CD14-positive monocyte (primary cell): ENCODE results near the gene SOX5. TPM values are rescaled to one million over a fixed set of nuclear protein-coding genes. Genes with fewer than 3 reads are reported as not detected.

Source experiments
- DNase-seq, 3 donors: peaks; one replicate each; pipeline ENCODE4 v3.0.0-alpha.2; 2011 to 2022
- H2AFZ ChIP-seq: 2 replicates; pipeline ENCODE4 v1.6.0; 2012; ENCODE audit warnings: mild to moderate bottlenecking, low read depth, low read length, inconsistent platforms; ENCODE audit not compliant: insufficient read depth, poor library complexity, severe bottlenecking
- H3K27ac ChIP-seq, 2 donors: 1 replicate in 1 of 2; 2 replicates in 1 of 2; pipeline ENCODE4 v1.5.1; 2012 to 2013; ENCODE audit warnings: low read length in 2 of 2, control low read depth in 1 of 2, inconsistent platforms in 1 of 2, low read depth in 1 of 2, mild to moderate bottlenecking in 1 of 2
- H3K27me3 ChIP-seq, 2 donors: one replicate each; pipeline versions ENCODE4 v1.6.0 to v1.6.1; 2011 to 2013; ENCODE audit warnings: low read length in 2 of 2; ENCODE audit not compliant: control insufficient read depth in 2 of 2, insufficient read depth in 2 of 2
- H3K36me3 ChIP-seq, 2 donors: replicated peaks in 1 of 2; 1 replicate in 1 of 2; 2 replicates in 1 of 2; pipeline versions ENCODE4 v1.5.1 to v1.6.1; 2012 to 2013; ENCODE audit warnings: low read length in 2 of 2, control low read depth in 1 of 2, inconsistent platforms in 1 of 2, mild to moderate bottlenecking in 1 of 2; ENCODE audit not compliant: insufficient read depth in 2 of 2, control insufficient read depth in 1 of 2
- H3K4me1 ChIP-seq, 2 donors: 1 replicate in 1 of 2; 2 replicates in 1 of 2; pipeline versions ENCODE4 v1.5.1 to v1.6.1; 2012 to 2013; ENCODE audit warnings: low read length in 2 of 2, control low read depth in 1 of 2, inconsistent platforms in 1 of 2, mild to moderate bottlenecking in 1 of 2, moderate library complexity in 1 of 2; ENCODE audit not compliant: insufficient read depth in 2 of 2, control insufficient read depth in 1 of 2
- H3K4me2 ChIP-seq: replicated peaks from 2 replicates; pipeline ENCODE3; 2012; ENCODE audit warnings: low read length, moderate library complexity, mild to moderate bottlenecking; ENCODE audit not compliant: poor library complexity, severe bottlenecking; ENCODE audit errors: extremely low read depth
- H3K4me3 ChIP-seq, 3 experiments: fragments of 200-600 bp in 1 of 3; sonication (generic) in 1 of 3; replicated peaks in 1 of 3; 1 replicate in 2 of 3; 2 replicates in 1 of 3; pipeline ENCODE4 v1.5.1; 2011 to 2013; ENCODE audit warnings: low read length in 3 of 3, mild to moderate bottlenecking in 3 of 3, control low read depth in 2 of 3, low read depth in 2 of 3, inconsistent platforms in 1 of 3, moderate library complexity in 1 of 3
- H3K79me2 ChIP-seq: 2 replicates; pipeline ENCODE4 v1.6.0; 2012; ENCODE audit warnings: mild to moderate bottlenecking, control low read depth, inconsistent platforms, low read length, moderate library complexity; ENCODE audit not compliant: insufficient read depth
- H3K9ac ChIP-seq: 2 replicates; pipeline ENCODE4 v1.6.0; 2017; ENCODE audit warnings: low read length, mild to moderate bottlenecking; ENCODE audit not compliant: insufficient read depth, poor library complexity, severe bottlenecking
- H3K9me3 ChIP-seq, 2 donors: replicated peaks in 1 of 2; 1 replicate in 1 of 2; 2 replicates in 1 of 2; pipeline versions ENCODE4 v1.5.1 to v1.6.1; 2012 to 2013; ENCODE audit warnings: low read length in 2 of 2, control low read depth in 1 of 2; ENCODE audit not compliant: control insufficient read depth in 1 of 2, insufficient read depth in 1 of 2
- H4K20me1 ChIP-seq: 2 replicates; pipeline ENCODE4 v1.6.0; 2012; ENCODE audit warnings: mild to moderate bottlenecking, low read length, control low read depth, moderate library complexity; ENCODE audit not compliant: insufficient read depth
- H3K27ac Mint-ChIP-seq, 7 donors: one replicate each; pipeline ENCODE4 v1.8.0; 2020; ENCODE audit warnings: mild to moderate bottlenecking in 7 of 7, mixed read lengths in 7 of 7, moderate library complexity in 6 of 7, inconsistent platforms in 2 of 7
- H3K27me3 Mint-ChIP-seq, 3 donors: one replicate each; pipeline ENCODE4 v1.8.0; 2021 to 2022; ENCODE audit warnings: low read depth in 3 of 3, mild to moderate bottlenecking in 3 of 3, mixed read lengths in 3 of 3, moderate library complexity in 3 of 3, inconsistent platforms in 1 of 3
- H3K36me3 Mint-ChIP-seq, 2 donors: one replicate each; pipeline ENCODE4 v1.8.0; 2020; ENCODE audit warnings: mixed read lengths in 2 of 2, inconsistent platforms in 1 of 2, mild to moderate bottlenecking in 1 of 2
- H3K4me1 Mint-ChIP-seq: one replicate; pipeline ENCODE4 v1.8.0; 2020; ENCODE audit warnings: mild to moderate bottlenecking, mixed read lengths
- H3K4me3 Mint-ChIP-seq, 2 donors: one replicate each; pipeline ENCODE4 v1.8.0; 2020; ENCODE audit warnings: mild to moderate bottlenecking in 2 of 2, mixed read lengths in 2 of 2, moderate library complexity in 1 of 2
- H3K9me3 Mint-ChIP-seq, 7 donors: one replicate each; pipeline ENCODE4 v1.8.0; 2020 to 2022; ENCODE audit warnings: mixed read lengths in 7 of 7, mild to moderate bottlenecking in 6 of 7, moderate library complexity in 6 of 7, inconsistent platforms in 2 of 7
- CTCF ChIP-seq: fragments of 200-600 bp; IDR thresholded peaks from one replicate; pipeline ENCODE4 v1.8.0; 2022; ENCODE audit warnings: antibody characterized with exemption, mild to moderate bottlenecking
- WGBS: methylation state at CpG from one replicate; pipeline ENCODE4 v1.1.5; 2013; ENCODE audit warnings: missing lambda C conversion rate; ENCODE audit not compliant: insufficient coverage; 5-methylcytosine and 5-hydroxymethylcytosine counted together
- intact Hi-C, 2 donors: fragments of 100-400 bp; cut with micrococcal nuclease; formaldehyde crosslinking; loops; one replicate each; pipeline versions ENCODE4 v1.15.0 to v1.15.1; 2023
- polyA plus RNA-seq, 3 donors: library from polyadenylated mRNA; depleted of rRNA in 1 of 3; unstranded in 2 of 3; stranded (reverse) in 1 of 3; fragments of 300-500 nt in 2 of 3; fragments of >200 nt in 1 of 3; fragmentation: Illumina TruSeq in 2 of 3; gene quantifications; 1 replicate in 2 of 3; 2 replicates in 1 of 3; pipeline ENCODE4 v1.2.3, GENCODE V29; 2012 to 2021

Gene SOX5
- polyA plus RNA-seq, 3 donors = not detected

GRCh38 chr12:23752245-23752644 lies 197.2 kb downstream of the SOX5 start:
- no peak overlapping the region for H3K27ac ChIP-seq
- H3K27me3 ChIP-seq = no peaks in the 10 kb centered on the region
- no peak for TF ChIP-seq CTCF

GRCh38 chr12:23751641-23752040 lies 197.8 kb downstream of the SOX5 start:
- H3K79me2 ChIP-seq = no peaks in the 10 kb centered on the region
- Mint-ChIP-seq H3K4me1 (no peaks in the 10 kb centered on the region), H3K9me3 (peaks cover 0 to 3% (median 1%) of the 10 kb centered on the region in 7 donors), H3K4me3 (no peak overlapping the region), H3K27me3 (no peaks in the 10 kb centered on the region), H3K27ac (no peak overlapping the region), H3K36me3 (no peaks in the 10 kb centered on the region)
- 100% methylated on average over 1 of the region's 1 CpG for WGBS
- no peak overlapping the region for H3K4me2 ChIP-seq
- no peak overlapping the region for H3K27ac ChIP-seq
- no peak for TF ChIP-seq CTCF
- H3K27me3 ChIP-seq = no peaks in the 10 kb centered on the region
- H4K20me1 ChIP-seq = no peaks in the 10 kb centered on the region
- no peak overlapping the region for H2AFZ ChIP-seq
- no peaks in the 10 kb centered on the region for H3K36me3 ChIP-seq
- DNase-seq = no peak
- H3K4me1 ChIP-seq = no peaks in the 10 kb centered on the region
- no peak overlapping the region for H3K4me3 ChIP-seq
- H3K9ac ChIP-seq = no peak overlapping the region
- intact Hi-C loops = no loop called here
- H3K9me3 ChIP-seq = peaks cover 0 to 5% of the 10 kb centered on the region in 2 donors

More at GRCh38 chr12:23752245-23752644, 197.2 kb downstream of the SOX5 start:
- Histone ChIP-seq H4K20me1 (no peaks in the 10 kb centered on the region), H3K36me3 (no peaks in the 10 kb centered on the region), H2AFZ (no peak overlapping the region), H3K9me3 (peaks cover 0 to 3% of the 10 kb centered on the region in 2 donors), H3K4me2 (no peak overlapping the region), H3K4me3 (no peak overlapping the region), H3K4me1 (no peaks in the 10 kb centered on the region), H3K9ac (no peak overlapping the region), H3K79me2 (no peaks in the 10 kb centered on the region)
- Mint-ChIP-seq H3K27me3 (no peaks in the 10 kb centered on the region), H3K27ac (no peak overlapping the region), H3K36me3 (no peaks in the 10 kb centered on the region), H3K4me1 (no peaks in the 10 kb centered on the region), H3K9me3 (peaks cover 0 to 3% (median 0%) of the 10 kb centered on the region in 7 donors), H3K4me3 (no peak overlapping the region)
- WGBS = no CpG with 5 or more reads among the region's 5 CpGs
- intact Hi-C loops = no loop called here
- DNase-seq = no peak
